Stimulated activated CD8-positive, alpha-beta memory T cell treated with anti-CD3 and anti-CD28 coated beads, Interleukin-7, amount 100 ng/mL, for 4 hours (primary cell): ENCODE measurements around the gene BAX.

Experiments used
- DNase-seq, 2 donors: peaks; one replicate each; pipeline ENCODE4 v3.0.0-alpha.2; 2020; ENCODE audit warnings: low read depth in 2 of 2

The BAX gene

DNA sequence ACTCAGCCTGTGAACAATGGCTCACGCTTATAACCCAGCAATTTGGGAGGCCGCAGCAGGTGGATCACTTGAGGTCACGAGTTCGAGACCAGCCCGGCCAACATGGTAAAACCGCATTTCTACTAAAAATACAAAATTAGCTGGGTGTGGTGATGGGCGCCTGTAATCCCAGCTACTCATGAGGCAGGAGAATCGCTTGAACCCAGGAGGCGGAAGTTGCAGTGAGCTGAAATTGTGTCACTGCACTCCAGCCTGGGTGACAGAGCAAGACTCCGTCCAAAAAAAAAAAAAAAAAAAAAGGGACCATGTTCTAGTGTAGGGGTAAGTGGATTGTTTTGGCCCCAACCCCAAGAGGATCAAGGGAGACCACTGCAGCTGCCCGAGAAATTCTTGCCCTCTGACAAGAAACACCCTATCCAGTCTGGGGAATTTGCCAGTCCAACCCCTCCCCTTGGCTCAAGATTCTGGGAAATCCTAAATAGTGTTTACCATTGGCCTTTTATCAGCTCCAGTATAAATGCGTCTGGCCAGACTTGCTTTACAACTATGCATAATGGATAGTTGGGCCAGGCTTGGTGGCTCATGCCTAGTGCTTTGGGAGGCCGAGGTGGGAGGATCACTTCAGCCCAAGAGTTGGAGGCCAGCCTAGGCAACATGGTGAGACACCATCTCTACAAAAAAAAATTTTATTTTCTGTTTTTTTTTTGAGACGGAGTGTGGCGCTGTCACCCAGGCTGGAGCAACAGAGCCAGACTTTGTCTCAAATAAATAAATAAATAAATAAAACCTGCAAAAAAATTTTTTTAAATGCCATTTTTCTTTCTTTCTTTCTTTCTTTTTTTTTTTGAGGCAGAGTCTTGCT lies 26.3 kb upstream of the BAX start:
- no peak for DNase-seq

- peak; percentile 61 to 73 for DNase-seq
Measured at GRCh38 chr19:48933382-48933932, 21.2 kb upstream of the BAX start, which contains the start of gene DHDH. TSS of gene DHDH (plus strand) at chr19:48933699. CDS start at chr19:48933722, 23 bp downstream.

GRCh38 chr19:48934837-48935236 lies 19.8 kb upstream of the BAX start:
- no peak for DNase-seq

- no peak for DNase-seq
Measured at GRCh38 chr19:48935864-48936263, 18.8 kb upstream of the BAX start.

DNA sequence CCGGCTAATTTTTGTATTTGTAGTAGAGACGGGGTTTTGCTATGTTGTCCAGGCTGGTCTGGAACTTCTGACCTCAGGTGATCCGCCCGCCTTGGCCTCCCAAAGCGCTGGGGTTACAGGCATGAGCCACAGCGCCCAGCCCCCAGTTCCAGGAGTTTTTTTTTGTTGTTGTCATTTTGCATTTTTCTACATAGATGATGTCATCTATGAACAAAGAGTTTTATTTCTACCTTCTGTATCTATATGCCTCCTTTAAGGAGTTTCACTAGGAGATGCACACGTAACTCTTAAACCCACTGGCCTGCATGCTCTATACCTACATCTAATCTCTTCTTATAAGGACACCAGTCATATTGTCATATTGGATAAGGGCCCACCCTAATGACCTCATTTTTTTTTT lies 16.4 kb upstream of the BAX start:
- no peak for DNase-seq

GRCh38 chr19:48940902-48941301 lies 13.8 kb upstream of the BAX start:
- DNase-seq, result no peak

GRCh38 chr19:48943081-48943480 lies 11.6 kb upstream of the BAX start:
- DNase-seq, result no peak

GRCh38 chr19:48945415-48945814 lies 9.3 kb upstream of the BAX start:
- no peak for DNase-seq

DNA sequence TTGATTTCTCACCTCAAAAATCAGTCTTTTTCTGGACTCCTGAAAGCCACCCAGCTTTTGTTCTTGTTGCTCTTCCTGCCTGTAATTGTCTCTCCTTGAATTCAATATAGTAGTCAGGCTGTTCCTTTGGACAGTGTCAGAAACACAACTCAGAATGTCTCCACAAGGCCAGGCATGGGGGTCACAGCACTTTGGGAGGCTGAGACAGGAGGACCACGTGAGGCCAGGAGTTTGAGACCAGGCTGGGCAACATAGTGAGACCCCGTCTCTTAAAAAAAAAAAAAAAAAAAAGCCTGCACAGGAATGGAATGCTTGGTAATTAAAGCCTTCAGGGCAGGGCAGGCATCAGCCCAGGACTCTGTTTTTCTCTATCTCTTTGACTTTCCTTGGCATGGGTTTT lies 8.9 kb upstream of the BAX start:
- no peak for DNase-seq

GRCh38 chr19:48946463-48947257 lies 8.0 kb upstream of the BAX start:
- no peak for DNase-seq

- no peak for DNase-seq
Measured at GRCh38 chr19:48947258-48947542, 7.5 kb upstream of the BAX start.

DNA sequence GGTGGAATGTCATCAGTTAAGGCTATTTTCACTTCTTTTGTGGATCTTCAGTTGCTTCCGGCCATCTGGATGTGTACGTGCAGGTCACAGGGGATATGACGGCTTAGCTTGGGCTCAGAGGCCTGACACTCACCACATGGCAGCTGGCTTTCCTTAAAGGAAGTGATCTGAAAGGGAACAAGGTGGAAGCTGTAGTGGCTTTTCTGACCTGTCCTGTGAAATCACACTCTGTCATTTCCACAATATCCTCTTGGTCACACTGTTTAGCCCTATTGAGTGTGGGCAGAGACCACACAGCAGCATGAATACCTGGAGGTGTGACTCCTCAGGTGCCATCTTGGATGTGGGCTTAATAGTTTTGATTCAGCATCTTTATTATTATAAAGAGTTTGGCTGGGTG lies 4.5 kb upstream of the BAX start:
- DNase-seq, result no peak

DNA sequence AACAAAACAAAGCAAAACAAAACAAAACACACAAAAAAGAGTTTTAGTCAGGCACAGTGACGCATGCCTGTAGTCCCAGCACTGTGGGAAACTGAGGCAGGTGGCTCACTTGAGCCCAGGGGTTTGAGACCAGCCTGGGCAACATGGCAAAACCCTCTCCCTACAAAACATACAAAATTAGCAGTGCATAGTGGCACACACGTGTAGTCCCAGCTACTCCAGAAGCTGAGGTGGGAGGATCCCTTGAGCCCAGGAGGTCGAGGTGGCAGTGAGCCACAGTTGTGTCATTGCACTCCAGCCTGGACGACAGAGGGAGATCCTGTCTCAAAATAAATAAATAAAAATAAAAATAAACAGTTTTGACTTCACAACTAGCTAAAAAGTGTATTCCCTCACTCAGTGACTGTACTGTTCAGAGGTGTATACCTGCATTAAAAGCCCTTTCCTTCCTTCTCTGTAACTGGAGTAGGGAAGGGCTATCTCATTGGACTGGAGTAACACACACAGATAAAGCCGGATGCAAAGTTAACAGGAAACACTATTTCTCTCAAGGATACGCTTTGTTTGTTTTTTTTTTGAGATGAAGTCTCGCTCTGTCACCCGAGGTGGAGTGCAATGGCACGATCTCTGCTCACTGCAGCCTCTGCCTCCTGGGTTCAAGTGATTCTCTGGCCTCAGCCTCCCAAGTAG lies 3.7 kb upstream of the BAX start:
- DNase-seq, result no peak

DNA sequence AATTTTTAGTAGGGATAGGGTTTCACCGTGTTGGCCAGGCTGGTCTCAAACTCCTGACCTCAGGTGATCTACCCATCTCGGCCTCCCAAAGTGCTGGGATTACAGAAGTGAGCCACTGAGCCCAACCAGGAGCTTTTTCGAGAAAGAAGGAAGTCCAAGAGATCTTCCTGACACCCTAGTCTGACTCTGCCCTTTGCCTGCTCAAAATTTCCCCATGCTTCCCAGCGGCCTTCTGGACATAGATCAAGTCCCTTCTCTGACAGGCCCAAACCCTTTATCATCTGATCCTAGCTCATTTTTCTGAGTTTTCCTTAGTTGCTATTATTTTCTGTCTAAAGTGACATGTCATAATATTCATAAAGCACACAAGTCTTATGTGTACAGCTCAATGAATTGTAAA lies 1.5 kb upstream of the BAX start:
- DNase-seq, result no peak

GRCh38 chr19:48953990-48954594 lies 583 bp upstream of the BAX start:
- DNase-seq, result no peak

DNA sequence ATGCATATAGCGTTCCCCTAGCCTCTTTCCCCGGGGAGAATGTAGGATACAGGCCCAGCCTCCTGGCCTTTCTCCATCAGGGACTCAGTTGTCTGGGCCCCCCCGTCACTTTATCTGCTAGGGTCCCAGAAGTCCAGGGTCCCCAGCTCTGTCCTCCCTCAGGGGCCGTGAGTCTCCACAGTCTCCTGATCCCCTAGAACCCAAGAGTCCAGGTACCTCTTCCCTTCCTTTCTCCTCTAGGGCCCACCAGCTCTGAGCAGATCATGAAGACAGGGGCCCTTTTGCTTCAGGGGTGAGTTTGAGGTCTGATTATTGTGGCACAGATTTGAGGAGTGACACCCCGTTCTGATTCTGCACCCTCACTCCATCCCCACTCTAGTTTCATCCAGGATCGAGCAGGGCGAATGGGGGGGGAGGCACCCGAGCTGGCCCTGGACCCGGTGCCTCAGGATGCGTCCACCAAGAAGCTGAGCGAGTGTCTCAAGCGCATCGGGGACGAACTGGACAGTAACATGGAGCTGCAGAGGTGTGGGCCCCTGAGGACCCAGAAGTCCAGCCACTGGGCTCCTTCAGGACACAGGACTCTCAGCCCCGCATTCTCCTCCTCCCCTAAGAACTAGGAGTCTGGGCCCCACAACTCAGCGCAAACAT lies 758 bp downstream of the BAX start:
- no peak for DNase-seq

- no peak for DNase-seq
Measured at GRCh38 chr19:48958006-48958405, 3.3 kb downstream of the BAX start.

DNA sequence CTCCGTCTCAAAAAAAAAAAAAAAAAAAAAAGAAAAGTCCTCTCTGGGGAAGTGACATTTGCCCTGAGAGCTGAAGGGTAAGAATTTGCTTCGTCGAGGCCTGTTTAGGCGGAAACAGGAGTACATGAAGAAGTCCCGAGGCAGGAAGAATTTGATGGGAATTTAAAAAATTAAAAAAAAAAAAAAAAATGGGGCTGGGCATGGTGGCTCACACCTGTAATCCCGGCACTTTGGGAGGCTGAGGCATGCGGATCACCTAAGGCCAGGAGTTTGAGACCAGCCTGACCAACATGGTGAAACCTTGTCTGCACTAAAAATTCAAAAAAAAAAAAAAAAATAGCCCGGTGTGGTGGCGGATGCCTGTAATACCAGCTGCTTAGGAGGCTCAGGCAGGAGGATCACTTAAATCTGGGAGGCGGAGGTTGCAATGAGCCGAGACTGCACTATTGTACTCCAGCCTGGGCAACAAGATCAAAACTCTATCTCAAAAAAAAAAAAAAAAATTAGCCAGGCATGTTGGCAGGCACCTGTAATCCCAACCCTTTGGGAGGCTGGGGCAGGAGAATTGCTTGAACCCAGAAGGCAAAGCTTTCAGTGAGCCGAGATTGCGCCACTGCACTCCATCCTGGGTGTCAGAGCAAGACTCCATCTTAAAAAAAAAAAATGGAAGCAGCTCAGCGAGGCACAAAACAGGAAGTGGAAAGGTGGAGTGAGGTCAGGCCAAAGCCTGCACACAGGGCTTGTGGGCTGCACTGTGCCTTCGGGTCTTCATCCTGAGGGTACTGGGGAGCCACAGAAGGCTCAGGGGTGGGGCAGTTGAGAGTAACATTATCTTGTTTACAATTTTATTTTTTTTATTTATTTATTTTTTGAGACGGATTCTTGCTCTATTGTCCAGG lies 4.9 kb downstream of the BAX start:
- DNase-seq, result no peak

DNA sequence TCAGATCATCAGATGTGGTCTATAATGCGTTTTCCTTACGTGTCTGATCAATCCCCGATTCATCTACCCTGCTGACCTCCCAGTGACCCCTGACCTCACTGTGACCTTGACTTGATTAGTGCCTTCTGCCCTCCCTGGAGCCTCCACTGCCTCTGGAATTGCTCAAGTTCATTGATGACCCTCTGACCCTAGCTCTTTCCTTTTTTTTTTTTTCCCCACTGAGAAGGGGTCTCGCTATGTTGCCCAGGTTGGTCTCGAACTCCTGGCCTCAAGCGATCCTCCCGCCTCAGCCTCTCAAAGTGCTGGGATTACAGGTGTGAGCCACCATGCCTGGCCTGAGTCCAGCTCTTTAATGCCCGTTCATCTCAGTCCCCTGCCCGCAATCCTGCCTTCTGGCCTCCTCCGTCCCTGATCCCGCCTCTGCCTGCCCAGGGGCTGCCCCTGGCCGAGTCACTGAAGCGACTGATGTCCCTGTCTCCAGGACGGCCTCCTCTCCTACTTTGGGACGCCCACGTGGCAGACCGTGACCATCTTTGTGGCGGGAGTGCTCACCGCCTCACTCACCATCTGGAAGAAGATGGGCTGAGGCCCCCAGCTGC lies 6.5 kb downstream of the BAX start:
- no peak for DNase-seq

DNA sequence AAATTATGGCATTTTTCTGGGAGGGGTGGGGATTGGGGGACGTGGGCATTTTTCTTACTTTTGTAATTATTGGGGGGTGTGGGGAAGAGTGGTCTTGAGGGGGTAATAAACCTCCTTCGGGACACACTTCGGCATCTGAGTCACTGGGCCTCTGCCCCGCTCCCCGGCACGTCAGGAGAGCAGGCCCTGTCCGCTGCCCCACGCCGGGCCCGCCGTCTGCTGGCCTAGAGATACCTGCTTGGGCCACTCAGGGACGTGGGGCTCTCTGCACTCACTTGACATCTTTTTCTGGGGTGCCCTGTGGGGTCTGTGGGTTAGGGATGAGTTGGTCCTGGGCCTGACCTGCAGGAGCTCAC lies 7.0 kb downstream of the BAX start:
- no peak for DNase-seq
